NT2/D1 (cell line): Measurements from ENCODE around the gene GBX2.

Experiments used
- SUZ12 ChIP-seq: IDR thresholded peaks from 2 replicates; pipeline ENCODE4 v1.6.1; 2011; ENCODE audit not compliant: insufficient read length, insufficient read depth; ENCODE audit errors: extremely low read depth
- YY1 ChIP-seq: IDR thresholded peaks from 2 replicates; pipeline ENCODE4 v1.6.1; 2011; ENCODE audit not compliant: insufficient read length, insufficient read depth
- ZNF274 ChIP-seq: IDR thresholded peaks from 2 replicates; pipeline ENCODE4 v1.6.1; 2011; ENCODE audit warnings: mild to moderate bottlenecking, low read depth, low read length

GRCh38 chr2:236162031-236162845 lies 5.9 kb downstream of the GBX2 start:
- no peak for TF ChIP-seq SUZ12
- no peak for TF ChIP-seq ZNF274
- no peak for TF ChIP-seq YY1
